Suprapubic skin (tissue), 4 donors: ENCODE measurements around the gene SLC22A3. TPM values are rescaled to one million over a fixed set of nuclear protein-coding genes. Genes with fewer than 3 reads are reported as not detected.
"Not testable (repeated sequence)": the region's sequence is repeated elsewhere in the genome, so short reads cannot be mapped to it uniquely, and the experiment has no call there.

Source experiments
- DNase-seq, 2 donors: peaks; one replicate each; pipeline ENCODE4 v3.0.0-alpha.2; 2019; ENCODE audit warnings: low spot score in 2 of 2
- H3K27ac ChIP-seq: fragments of 200-600 bp; sonication (generic); one replicate; pipeline ENCODE4 v1.5.1; 2019
- H3K27me3 ChIP-seq: fragments of 200-600 bp; sonication (generic); one replicate; pipeline ENCODE4 v1.5.1; 2019
- H3K36me3 ChIP-seq: fragments of 200-600 bp; sonication (generic); one replicate; pipeline ENCODE4 v1.5.1; 2019
- H3K4me1 ChIP-seq: fragments of 200-600 bp; sonication (generic); one replicate; pipeline ENCODE4 v1.5.1; 2019
- H3K4me3 ChIP-seq: fragments of 200-600 bp; sonication (generic); one replicate; pipeline ENCODE4 v1.5.1; 2019; ENCODE audit warnings: mild to moderate bottlenecking
- H3K9me3 ChIP-seq: fragments of 200-600 bp; sonication (generic); one replicate; pipeline ENCODE4 v1.5.1; 2019
- EP300 ChIP-seq: sonication (generic); formaldehyde crosslinking; IDR thresholded peaks from one replicate; pipeline ENCODE4 v1.6.1; 2017; ENCODE audit warnings: antibody characterized with exemption
- POLR2A ChIP-seq, 2 donors: fragments of 450-650 bp; IDR thresholded peaks; one replicate each; pipeline ENCODE4 v1.6.1; 2017; ENCODE audit warnings: antibody characterized with exemption in 2 of 2, mild to moderate bottlenecking in 2 of 2, moderate library complexity in 2 of 2
- POLR2AphosphoS5 ChIP-seq, 3 donors: sonication (generic); formaldehyde crosslinking; IDR thresholded peaks; one replicate each; pipeline ENCODE4 v1.6.1; 2017; ENCODE audit warnings: antibody characterized with exemption in 3 of 3
- WGBS: methylation state at CpG from one replicate; pipeline ENCODE4 v1.1.5; 2018; 5-methylcytosine and 5-hydroxymethylcytosine counted together
- total RNA-seq, 4 donors: library from RNA; depleted of rRNA; stranded (reverse); fragments of >200 nt; gene quantifications; one replicate each; pipeline ENCODE4 v1.1.0, GENCODE V29; 2016
- TF ChIP-seq, protein P1 (sequence below), 2 donors: fragments of 200-600 bp in 1 of 2; fragments of 450-650 bp in 1 of 2; sonication (generic) in 1 of 2; IDR thresholded peaks; one replicate each; pipeline ENCODE4 v1.5.1; 2016 to 2019; ENCODE audit warnings: antibody characterized with exemption in 2 of 2, mild to moderate bottlenecking in 1 of 2, moderate library complexity in 1 of 2

The SLC22A3 gene
- total RNA-seq, 4 donors from 2014 or later: 13.3 to 15.8 (median 15.7) TPM

DNA sequence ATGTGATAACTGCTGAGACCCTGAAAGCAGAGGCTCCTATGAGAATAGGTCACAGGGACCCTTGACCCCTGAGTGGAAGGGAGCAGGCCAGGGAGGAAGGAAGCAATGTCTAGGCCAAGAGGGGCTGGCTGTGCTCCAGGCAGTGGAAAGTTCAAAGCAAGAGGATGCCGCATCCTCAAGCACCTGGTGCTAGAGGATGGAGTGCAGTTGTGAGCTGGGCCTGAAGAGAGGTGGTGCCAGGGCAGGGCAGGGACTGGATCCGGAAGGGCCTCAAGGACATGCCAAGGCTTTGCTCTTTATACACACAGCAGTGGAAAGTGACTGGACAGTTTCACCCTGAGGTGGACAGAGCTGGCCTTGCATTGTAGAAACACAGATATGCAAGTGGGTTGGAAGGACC lies 97.0 kb downstream of the SLC22A3 start:
- no peak overlapping the region for H3K27ac ChIP-seq
- no peaks in the 10 kb centered on the region for H3K36me3 ChIP-seq
- H3K9me3 ChIP-seq: no peaks in the 10 kb centered on the region
- H3K4me1 ChIP-seq: no peaks in the 10 kb centered on the region
- no peak for DNase-seq
- H3K27me3 ChIP-seq: no peaks in the 10 kb centered on the region
- TF ChIP-seq, protein P1, sequence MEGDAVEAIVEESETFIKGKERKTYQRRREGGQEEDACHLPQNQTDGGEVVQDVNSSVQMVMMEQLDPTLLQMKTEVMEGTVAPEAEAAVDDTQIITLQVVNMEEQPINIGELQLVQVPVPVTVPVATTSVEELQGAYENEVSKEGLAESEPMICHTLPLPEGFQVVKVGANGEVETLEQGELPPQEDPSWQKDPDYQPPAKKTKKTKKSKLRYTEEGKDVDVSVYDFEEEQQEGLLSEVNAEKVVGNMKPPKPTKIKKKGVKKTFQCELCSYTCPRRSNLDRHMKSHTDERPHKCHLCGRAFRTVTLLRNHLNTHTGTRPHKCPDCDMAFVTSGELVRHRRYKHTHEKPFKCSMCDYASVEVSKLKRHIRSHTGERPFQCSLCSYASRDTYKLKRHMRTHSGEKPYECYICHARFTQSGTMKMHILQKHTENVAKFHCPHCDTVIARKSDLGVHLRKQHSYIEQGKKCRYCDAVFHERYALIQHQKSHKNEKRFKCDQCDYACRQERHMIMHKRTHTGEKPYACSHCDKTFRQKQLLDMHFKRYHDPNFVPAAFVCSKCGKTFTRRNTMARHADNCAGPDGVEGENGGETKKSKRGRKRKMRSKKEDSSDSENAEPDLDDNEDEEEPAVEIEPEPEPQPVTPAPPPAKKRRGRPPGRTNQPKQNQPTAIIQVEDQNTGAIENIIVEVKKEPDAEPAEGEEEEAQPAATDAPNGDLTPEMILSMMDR (IDR thresholded peaks at IDR 0.05): no peak
- TF ChIP-seq EP300 (no peak), POLR2AphosphoS5 (IDR thresholded peaks at IDR 0.05) (no peak), POLR2A (IDR thresholded peaks at IDR 0.05) (no peak)
- no peak overlapping the region for H3K4me3 ChIP-seq
- 88% methylated on average over 2 of the region's 2 CpGs for WGBS

DNA sequence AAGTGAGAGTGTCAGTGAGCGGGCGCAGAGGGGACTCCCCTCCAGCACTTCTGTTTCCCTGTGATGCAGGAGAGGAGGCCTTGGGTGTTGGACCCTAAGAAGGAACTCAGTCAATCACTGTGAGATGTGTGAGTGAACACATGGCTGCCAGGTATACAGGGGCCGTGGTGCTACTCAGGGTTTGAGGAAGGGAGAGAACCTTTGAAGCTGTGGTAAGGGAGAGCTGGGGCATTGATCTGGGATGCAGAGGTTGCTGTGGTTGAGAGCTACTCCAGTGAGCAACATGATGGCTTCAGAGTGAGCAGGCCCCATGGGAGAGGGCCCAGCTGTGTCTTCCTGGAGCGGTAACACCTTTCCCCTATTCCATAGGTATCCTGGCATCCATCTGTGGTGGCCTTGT lies 99.2 kb downstream of the SLC22A3 start:
- Histone ChIP-seq H3K27me3 (no peaks in the 10 kb centered on the region), H3K4me1 (no peaks in the 10 kb centered on the region), H3K36me3 (no peaks in the 10 kb centered on the region), H3K9me3 (no peaks in the 10 kb centered on the region), H3K4me3 (no peak overlapping the region), H3K27ac (no peak overlapping the region)
- no peak for DNase-seq
- WGBS: 94% methylated on average over 4 of the region's 4 CpGs
- TF ChIP-seq, protein P1 (IDR thresholded peaks at IDR 0.05): no peak

DNA sequence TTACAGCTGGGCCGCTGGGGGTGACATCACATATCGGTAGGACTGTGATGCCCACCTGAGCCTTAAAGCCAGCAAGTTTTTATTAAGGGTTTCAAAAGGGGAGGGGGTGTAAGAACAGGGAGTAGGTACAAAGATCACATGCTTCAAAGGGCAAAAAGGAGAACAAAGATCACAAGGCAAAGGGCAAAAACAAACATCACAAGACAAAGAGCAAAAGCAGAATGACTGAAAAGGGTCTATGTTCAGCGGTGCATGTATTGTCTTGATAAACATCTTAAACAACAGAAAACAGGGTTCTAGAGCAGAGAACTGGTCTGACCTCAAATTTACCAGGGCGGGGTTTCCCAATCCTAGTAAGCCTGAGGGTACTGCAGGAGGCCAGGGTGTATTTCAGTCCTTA lies 101.6 kb downstream of the SLC22A3 start:
- not testable (repeated sequence) for H3K4me3 ChIP-seq, DNase-seq, H3K27ac ChIP-seq, H3K27me3 ChIP-seq, H3K36me3 ChIP-seq, H3K9me3 ChIP-seq, H3K4me1 ChIP-seq
- WGBS: 94% methylated on average over 4 of the region's 4 CpGs

DNA sequence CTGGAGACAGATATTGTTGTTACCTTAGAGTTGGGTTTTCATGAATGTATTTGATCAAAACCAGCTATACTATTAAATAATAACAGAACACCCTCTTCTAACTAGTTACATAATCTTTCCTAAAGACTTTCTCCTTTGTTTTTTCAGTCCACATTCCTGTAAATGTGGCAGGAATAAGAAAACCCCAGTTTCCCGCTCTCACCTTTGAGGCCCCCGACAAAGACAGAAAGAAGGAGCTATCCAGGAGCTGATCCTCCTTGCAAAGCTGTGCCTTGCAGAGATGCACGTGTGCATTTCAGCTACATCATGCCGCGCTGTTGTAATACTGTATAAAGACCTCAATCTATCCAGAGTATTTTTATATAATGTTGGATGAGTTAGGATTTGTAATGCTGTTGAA lies 102.7 kb downstream of the SLC22A3 start:
- DNase-seq: no peak
- H3K4me1 ChIP-seq: peaks cover 8% of the 10 kb centered on the region
- H3K27me3 ChIP-seq: no peaks in the 10 kb centered on the region
- no peak overlapping the region for H3K27ac ChIP-seq
- no peaks in the 10 kb centered on the region for H3K9me3 ChIP-seq
- H3K36me3 ChIP-seq: no peaks in the 10 kb centered on the region
- 95% methylated on average over 5 of the region's 5 CpGs for WGBS
- TF ChIP-seq EP300: no peak
- no peak for TF ChIP-seq POLR2AphosphoS5 (IDR thresholded peaks at IDR 0.05)
- TF ChIP-seq POLR2A (IDR thresholded peaks at IDR 0.05): no peak
- TF ChIP-seq, protein P1 (IDR thresholded peaks at IDR 0.05): no peak
- no peak overlapping the region for H3K4me3 ChIP-seq

DNA sequence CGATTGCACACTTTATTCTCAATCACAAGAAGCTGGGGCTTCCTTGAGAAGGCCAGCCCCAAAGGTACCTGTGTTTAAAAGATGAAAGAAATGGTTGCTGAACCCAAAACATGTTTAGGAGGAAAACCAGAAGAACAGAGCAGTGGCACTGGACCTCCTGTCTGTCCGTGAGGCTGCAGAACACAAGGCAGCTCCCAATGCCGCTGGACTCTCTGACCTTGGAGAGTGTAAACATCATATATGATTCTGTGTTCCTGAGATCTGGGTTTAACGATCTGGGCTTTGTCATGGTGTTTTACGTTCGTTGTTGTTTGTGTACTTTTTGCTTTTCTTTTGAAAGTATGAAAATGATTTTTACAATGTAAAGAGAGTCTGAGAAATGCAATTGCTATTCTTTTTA lies 106.1 kb downstream of the SLC22A3 start:
- TF ChIP-seq POLR2AphosphoS5 (IDR thresholded peaks at IDR 0.05): no peak
- TF ChIP-seq EP300: no peak
- TF ChIP-seq, protein P1 (IDR thresholded peaks at IDR 0.05): no peak
- no peak for TF ChIP-seq POLR2A (IDR thresholded peaks at IDR 0.05)
- H3K27ac ChIP-seq: no peak overlapping the region

DNA sequence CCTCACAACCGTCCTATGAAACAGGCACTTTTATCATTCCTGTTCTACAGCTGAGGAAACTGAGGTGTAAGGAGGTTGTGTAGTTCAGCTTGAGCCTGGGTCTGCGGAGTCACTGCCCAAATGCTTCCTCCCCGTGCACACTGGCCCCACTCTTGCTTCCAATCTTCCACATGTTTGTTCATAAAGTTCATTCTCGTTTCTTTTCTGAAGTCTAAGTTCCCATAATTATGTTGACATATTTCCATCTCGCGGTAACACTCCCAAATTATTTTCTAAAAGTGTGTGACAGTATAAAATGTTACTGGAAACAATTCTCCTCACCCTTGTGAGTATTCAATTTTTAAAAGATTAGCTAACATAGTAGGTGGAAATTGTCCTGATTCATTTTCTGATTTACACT lies 106.9 kb downstream of the SLC22A3 start:
- Histone ChIP-seq H3K27ac (peak overlapping the region; percentile 56), H3K36me3 (no peaks in the 10 kb centered on the region), H3K9me3 (no peaks in the 10 kb centered on the region), H3K4me3 (no peak overlapping the region), H3K27me3 (no peaks in the 10 kb centered on the region), H3K4me1 (peaks cover 12% of the 10 kb centered on the region)
- 59% methylated on average over 6 of the region's 6 CpGs for WGBS
- no peak for DNase-seq
- TF ChIP-seq EP300 (no peak), POLR2AphosphoS5 (IDR thresholded peaks at IDR 0.05) (no peak), POLR2A (IDR thresholded peaks at IDR 0.05) (no peak)
- TF ChIP-seq, protein P1 (IDR thresholded peaks at IDR 0.05): no peak

More for the DNA sequence above, 106.1 kb downstream of the SLC22A3 start:
- no peaks in the 10 kb centered on the region for H3K9me3 ChIP-seq
- H3K4me1 ChIP-seq: peaks cover 12% of the 10 kb centered on the region
- no peaks in the 10 kb centered on the region for H3K27me3 ChIP-seq
- no peak for DNase-seq
- 90% methylated on average over 6 of the region's 6 CpGs for WGBS
- H3K4me3 ChIP-seq: no peak overlapping the region
- no peaks in the 10 kb centered on the region for H3K36me3 ChIP-seq
